ENCODE measurements around the gene OR52A5.
"Not testable (repeated sequence)": the region's sequence is repeated elsewhere in the genome, so short reads cannot be mapped to it uniquely, and the experiment has no call there.

DNA sequence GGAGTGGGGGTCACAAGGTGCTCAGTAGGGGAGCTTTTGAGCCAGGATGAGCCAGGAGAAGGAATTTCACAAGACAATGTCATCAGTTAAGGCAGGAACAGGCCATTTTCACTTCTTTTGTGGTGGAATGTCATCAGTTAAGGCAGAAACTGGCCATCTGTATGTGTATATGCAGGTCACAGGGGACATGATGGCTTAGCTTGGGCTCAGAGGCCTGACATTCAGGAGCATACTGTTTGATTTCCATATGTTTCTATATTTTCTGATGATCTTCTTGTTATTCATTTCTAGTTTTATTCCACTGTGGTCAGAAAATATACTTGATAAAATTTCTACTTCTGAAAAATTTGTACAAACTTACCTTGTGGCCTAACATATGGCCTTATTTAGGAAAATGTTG lies 27.7 kb upstream of the OR52A5 start:
- not testable (repeated sequence) for TF ChIP-seq EZH2phosphoT487 (IDR thresholded peaks at IDR 0.05; ENCODE audit: borderline replicate concordance, low read depth, low read length)
- TF ChIP-seq, protein P1, sequence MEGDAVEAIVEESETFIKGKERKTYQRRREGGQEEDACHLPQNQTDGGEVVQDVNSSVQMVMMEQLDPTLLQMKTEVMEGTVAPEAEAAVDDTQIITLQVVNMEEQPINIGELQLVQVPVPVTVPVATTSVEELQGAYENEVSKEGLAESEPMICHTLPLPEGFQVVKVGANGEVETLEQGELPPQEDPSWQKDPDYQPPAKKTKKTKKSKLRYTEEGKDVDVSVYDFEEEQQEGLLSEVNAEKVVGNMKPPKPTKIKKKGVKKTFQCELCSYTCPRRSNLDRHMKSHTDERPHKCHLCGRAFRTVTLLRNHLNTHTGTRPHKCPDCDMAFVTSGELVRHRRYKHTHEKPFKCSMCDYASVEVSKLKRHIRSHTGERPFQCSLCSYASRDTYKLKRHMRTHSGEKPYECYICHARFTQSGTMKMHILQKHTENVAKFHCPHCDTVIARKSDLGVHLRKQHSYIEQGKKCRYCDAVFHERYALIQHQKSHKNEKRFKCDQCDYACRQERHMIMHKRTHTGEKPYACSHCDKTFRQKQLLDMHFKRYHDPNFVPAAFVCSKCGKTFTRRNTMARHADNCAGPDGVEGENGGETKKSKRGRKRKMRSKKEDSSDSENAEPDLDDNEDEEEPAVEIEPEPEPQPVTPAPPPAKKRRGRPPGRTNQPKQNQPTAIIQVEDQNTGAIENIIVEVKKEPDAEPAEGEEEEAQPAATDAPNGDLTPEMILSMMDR (conservative IDR thresholded peaks at IDR 0.05; ENCODE audit: low read length): not testable (repeated sequence)

Measured in OCI-LY7 (cell line).